SK-N-MC (cell line): ENCODE results near the gene NANOS2.

Experiments used
- EZH2 ChIP-seq: fragments of 200-600 bp; sonication (generic); IDR thresholded peaks from one replicate; pipeline ENCODE4 v1.6.1; 2017; ENCODE audit warnings: antibody characterized with exemption
- FOXP2 ChIP-seq: optimal IDR thresholded peaks from 2 replicates; pipeline ENCODE3; 2011; ENCODE audit warnings: mild to moderate bottlenecking, moderate library complexity; ENCODE audit not compliant: insufficient read depth; ENCODE audit errors: extremely low read length, control extremely low read depth
- POLR2AphosphoS5 ChIP-seq: IDR thresholded peaks from 2 replicates; pipeline ENCODE4 v1.6.1; 2012; ENCODE audit warnings: mild to moderate bottlenecking, low read depth, low read length, borderline replicate concordance

- no peak for TF ChIP-seq EZH2
- no peak for TF ChIP-seq POLR2AphosphoS5
- TF ChIP-seq FOXP2: no peak
Observed at GRCh38 chr19:45878043-45878794, 36.4 kb downstream of the NANOS2 start.
